Ovary (tissue), 9 donors: ENCODE results near the gene MAGI1. TPM values are rescaled to one million over a fixed set of nuclear protein-coding genes. Genes with fewer than 3 reads are reported as not detected.
A peak's percentile ranks its signal among the peaks of the same experiment; 100 is the strongest.

Source experiments
- DNase-seq, 5 donors: peaks; one replicate each; pipeline ENCODE4 v3.0.0-alpha.2; 2019 to 2020
- H3K27ac ChIP-seq, 2 donors: fragments of 200-600 bp; one replicate each; pipeline versions ENCODE4 v1.5.1 to v1.8.0; 2019 to 2022
- H3K27me3 ChIP-seq: fragments of 200-600 bp; one replicate; pipeline ENCODE4 v1.8.0; 2022
- H3K36me3 ChIP-seq: fragments of 200-600 bp; sonication (generic); one replicate; pipeline ENCODE4 v1.5.1; 2019
- H3K4me1 ChIP-seq: one replicate; pipeline ENCODE4 v1.8.1; 2013; ENCODE audit warnings: mild to moderate bottlenecking, moderate library complexity; ENCODE audit not compliant: insufficient read depth
- H3K4me3 ChIP-seq: fragments of 200-600 bp; sonication (generic); one replicate; pipeline ENCODE4 v1.5.1; 2017
- H3K9me3 ChIP-seq, 2 donors: fragments of 200-600 bp in 1 of 2; sonication (generic) in 1 of 2; one replicate each; pipeline versions ENCODE4 v1.5.1 to v1.8.1; 2013 to 2019; ENCODE audit warnings: mild to moderate bottlenecking in 1 of 2, moderate library complexity in 1 of 2
- EP300 ChIP-seq: sonication (generic); formaldehyde crosslinking; IDR thresholded peaks from one replicate; pipeline ENCODE4 v1.6.1; 2017; ENCODE audit warnings: antibody characterized with exemption
- POLR2A ChIP-seq: fragments of 450-650 bp; IDR thresholded peaks from one replicate; pipeline ENCODE4 v1.6.1; 2017; ENCODE audit warnings: antibody characterized with exemption, mild to moderate bottlenecking, moderate library complexity
- WGBS, 3 donors: extraction: QIAGEN DNeasy Blood & Tissue Kit in 1 of 3; methylation state at CpG; one replicate each; pipeline versions ENCODE4 v1.1.5 to v1.1.7; 2013 to 2017; 5-methylcytosine and 5-hydroxymethylcytosine counted together
- intact Hi-C, 4 donors: fragments of 100-400 bp; cut with DNase I; formaldehyde crosslinking; loops; one replicate each; pipeline versions ENCODE4 v1.11.0 to v1.15.1; 2022 to 2023
- polyA plus RNA-seq, 2 donors: library from polyadenylated mRNA; stranded (reverse); fragments of 200-250 nt in 1 of 2; fragments of 350-450 nt in 1 of 2; fragmentation: Illumina TruSeq in 1 of 2; extraction: RNeasy Lipid Tissue Mini Kit (QIAGEN cat#74804) in 1 of 2; gene quantifications; one replicate each; pipeline ENCODE4 v1.2.3, GENCODE V29; 2013 to 2014
- total RNA-seq, 7 donors: library from RNA; depleted of rRNA in 2 of 7; stranded (reverse); fragments of >200 nt in 2 of 7; fragmentation: NEBNext Ultra II Directional in 3 of 7; extraction: Animal tissue kit (Norgen Biotek cat#: 25700) in 3 of 7; gene quantifications; one replicate each; pipeline versions ENCODE4 v1.1.0 to v1.2.4, GENCODE V29; 2016 to 2023
- TF ChIP-seq, protein P1 (sequence below), 3 donors: fragments of 450-650 bp in 2 of 3; fragments of 200-600 bp in 1 of 3; IDR thresholded peaks; one replicate each; pipeline versions ENCODE4 v1.5.1 to v1.8.0; 2016 to 2022; ENCODE audit warnings: antibody characterized with exemption in 3 of 3, mild to moderate bottlenecking in 1 of 3
- donor health status: DM: no; HTN: no; CAD: no; lungs with moderate emphysema.
- donor health status: DM: no; HTN: no; CAD: no.
- donor health status: Bipolar disorder and iron deficiency.
- donor health status: DM: yes; HTN: yes; CAD: no.
- donor health status: DM: no; HTN: no; CAD: no.
- donor health status: DM: yes; HTN: yes; CAD: no.

The MAGI1 gene
- total and polyA plus RNA-seq, 9 donors, result 5.5 to 35.7 (median 8.7) TPM

GRCh38 chr3:65689436-65689835 is 349.3 kb downstream of the MAGI1 start:
- intact Hi-C loops, result no loop called here
- WGBS, 3 donors, result 11 to 23% (median 15%) methylated on average over 3 of the region's 3 CpGs
- Histone ChIP-seq H3K4me1 (peaks cover 7% of the 10 kb centered on the region), H3K36me3 (no peaks in the 10 kb centered on the region), H3K27me3 (no peaks in the 10 kb centered on the region), H3K9me3 (no peaks in the 10 kb centered on the region), H3K27ac (no peak overlapping the region), H3K4me3 (no peak overlapping the region)
- DNase-seq, result no peak
- no peak for TF ChIP-seq POLR2A
- TF ChIP-seq, protein P1, sequence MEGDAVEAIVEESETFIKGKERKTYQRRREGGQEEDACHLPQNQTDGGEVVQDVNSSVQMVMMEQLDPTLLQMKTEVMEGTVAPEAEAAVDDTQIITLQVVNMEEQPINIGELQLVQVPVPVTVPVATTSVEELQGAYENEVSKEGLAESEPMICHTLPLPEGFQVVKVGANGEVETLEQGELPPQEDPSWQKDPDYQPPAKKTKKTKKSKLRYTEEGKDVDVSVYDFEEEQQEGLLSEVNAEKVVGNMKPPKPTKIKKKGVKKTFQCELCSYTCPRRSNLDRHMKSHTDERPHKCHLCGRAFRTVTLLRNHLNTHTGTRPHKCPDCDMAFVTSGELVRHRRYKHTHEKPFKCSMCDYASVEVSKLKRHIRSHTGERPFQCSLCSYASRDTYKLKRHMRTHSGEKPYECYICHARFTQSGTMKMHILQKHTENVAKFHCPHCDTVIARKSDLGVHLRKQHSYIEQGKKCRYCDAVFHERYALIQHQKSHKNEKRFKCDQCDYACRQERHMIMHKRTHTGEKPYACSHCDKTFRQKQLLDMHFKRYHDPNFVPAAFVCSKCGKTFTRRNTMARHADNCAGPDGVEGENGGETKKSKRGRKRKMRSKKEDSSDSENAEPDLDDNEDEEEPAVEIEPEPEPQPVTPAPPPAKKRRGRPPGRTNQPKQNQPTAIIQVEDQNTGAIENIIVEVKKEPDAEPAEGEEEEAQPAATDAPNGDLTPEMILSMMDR (IDR thresholded peaks at IDR 0.05), result no peak

DNA sequence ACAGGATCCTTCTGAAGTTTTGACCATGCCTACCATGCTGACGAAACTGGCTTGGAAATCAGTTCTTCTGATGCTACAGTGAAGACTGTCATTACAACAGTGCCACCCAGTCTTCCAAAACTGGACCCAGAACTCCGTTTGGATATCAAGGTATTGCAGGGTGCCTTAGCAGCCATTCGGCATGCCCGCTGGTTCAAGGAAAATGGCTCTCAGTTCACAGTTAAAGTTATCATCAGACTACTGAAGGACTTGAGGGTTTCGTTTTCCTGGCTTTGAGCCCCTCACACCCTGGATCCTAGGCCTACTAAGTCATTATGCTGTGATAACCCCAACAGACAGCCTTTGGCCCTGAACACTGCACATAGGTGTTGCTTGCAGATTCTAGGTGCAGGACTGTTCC is 351.0 kb downstream of the MAGI1 start:
- Histone ChIP-seq H3K27ac (no peak overlapping the region), H3K4me3 (no peak overlapping the region), H3K9me3 (no peaks in the 10 kb centered on the region), H3K4me1 (peaks cover 7% of the 10 kb centered on the region), H3K27me3 (no peaks in the 10 kb centered on the region), H3K36me3 (no peaks in the 10 kb centered on the region)
- 95 to 98% (median 97%) methylated on average over 5 of the region's 5 CpGs for WGBS, 3 donors
- TF ChIP-seq, protein P1 (IDR thresholded peaks at IDR 0.05), result no peak
- no peak for TF ChIP-seq POLR2A
- no peak for TF ChIP-seq EP300
- intact Hi-C loops, result no loop called here
- no peak for DNase-seq

- intact Hi-C loops, result no loop called here
- Histone ChIP-seq H3K36me3 (no peaks in the 10 kb centered on the region), H3K4me1 (peaks cover 7% of the 10 kb centered on the region), H3K9me3 (no peaks in the 10 kb centered on the region), H3K4me3 (no peak overlapping the region), H3K27me3 (no peaks in the 10 kb centered on the region), H3K27ac (no peak overlapping the region)
- WGBS, 3 donors, result 27 to 36% (median 31%) methylated on average over 5 of the region's 5 CpGs
- peak in 3 of 5 donors; percentile 32 to 45 (median 36) for DNase-seq
- TF ChIP-seq, protein P1 (IDR thresholded peaks at IDR 0.05), result no peak
- TF ChIP-seq EP300, result no peak
- TF ChIP-seq POLR2A, result no peak
These were observed 353.0 kb downstream of the MAGI1 start for GRCh38 chr3:65685621-65686235.

- intact Hi-C loops, result no loop called here
- Histone ChIP-seq H3K27ac (no peak overlapping the region), H3K4me1 (no peaks in the 10 kb centered on the region), H3K36me3 (no peaks in the 10 kb centered on the region), H3K4me3 (no peak overlapping the region), H3K27me3 (no peaks in the 10 kb centered on the region), H3K9me3 (no peaks in the 10 kb centered on the region)
- DNase-seq, result no peak
- TF ChIP-seq, protein P1 (IDR thresholded peaks at IDR 0.05), result no peak
- TF ChIP-seq POLR2A (no peak), EP300 (no peak)
- WGBS, 3 donors, result 90 to 94% (median 93%) methylated on average over 4 of the region's 4 CpGs
These were observed 360.2 kb downstream of the MAGI1 start for GRCh38 chr3:65678516-65678915.
